ENCODE measurements around the gene GBE1. TPM values are rescaled to one million over a fixed set of nuclear protein-coding genes. Genes with fewer than 3 reads are reported as not detected.
"Not testable (repeated sequence)": the region's sequence is repeated elsewhere in the genome, so short reads cannot be mapped to it uniquely, and the experiment has no call there.

Gene GBE1
- total RNA-seq, 2 experiments from 2014 or later = 29.8 to 33.3 TPM

DNA sequence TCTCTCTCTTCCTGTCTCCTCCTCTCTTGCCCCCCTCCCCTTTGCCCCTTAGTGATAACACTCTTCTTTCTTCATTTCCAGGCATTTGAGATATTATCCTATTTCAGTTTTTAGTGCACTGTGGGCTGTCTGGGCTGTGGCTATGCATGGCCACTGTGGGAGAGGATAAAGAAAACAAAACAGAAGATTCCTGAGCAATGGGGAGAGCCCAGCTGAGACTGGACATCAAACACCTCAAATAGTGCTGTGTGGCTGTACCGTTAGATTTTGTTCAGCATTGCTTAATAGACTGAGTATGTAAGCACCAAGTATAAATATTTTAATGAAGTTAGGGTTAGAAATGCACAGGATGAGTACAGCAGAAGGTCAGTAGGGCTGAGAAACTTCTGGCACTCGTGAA is 7.9 kb upstream of the GBE1 start:
- CTCF ChIA-PET = no interaction called here
- no peaks in the 10 kb centered on the region for H3K9me3 Mint-ChIP-seq (ENCODE audit: insufficient read depth)

DNA sequence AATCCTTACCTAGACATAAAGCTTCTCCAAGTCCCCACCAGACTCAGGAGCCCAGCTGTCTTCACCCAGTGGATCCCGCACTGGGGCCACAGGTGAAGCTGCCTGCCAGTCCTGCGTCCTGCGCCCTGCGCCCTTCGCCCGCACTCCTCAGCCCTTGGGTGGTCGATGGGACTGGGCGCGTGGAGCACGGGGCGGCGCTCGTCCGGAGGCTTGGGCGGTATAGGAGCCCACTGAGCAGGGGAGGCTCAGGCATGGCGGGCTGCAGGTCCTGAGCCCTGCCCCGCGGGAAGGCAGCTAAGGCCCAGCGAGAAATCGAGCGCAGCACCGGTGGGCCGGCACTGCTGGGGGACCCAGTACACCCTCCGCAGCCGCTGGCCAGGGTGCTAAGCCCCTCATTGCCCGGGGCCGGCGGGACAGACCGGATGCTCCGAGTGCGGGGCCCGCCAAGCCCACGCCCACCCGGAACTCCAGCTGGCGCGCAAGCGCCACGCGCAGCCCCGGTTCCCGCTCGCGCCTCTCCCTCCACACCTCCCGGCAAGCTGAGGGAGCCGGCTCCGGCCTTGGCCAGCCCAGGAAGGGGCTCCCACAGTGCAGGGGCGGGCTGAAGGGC is 5.9 kb upstream of the GBE1 start:
- POLR2A ChIA-PET; ATAC-seq; H3K36me3 Mint-ChIP-seq (ENCODE audit: low read depth); H3K9me3 Mint-ChIP-seq (ENCODE audit: insufficient read depth); H3K4me1 Mint-ChIP-seq (ENCODE audit: low read depth); H3K27ac Mint-ChIP-seq; CTCF ChIA-PET; DNase-seq; H3K4me3 Mint-ChIP-seq: not testable (repeated sequence)
- H3K27me3 Mint-ChIP-seq (ENCODE audit: low read depth) = peaks cover 10% of the 10 kb centered on the region

More for the DNA sequence above, 7.9 kb upstream of the GBE1 start:
- H3K4me3 Mint-ChIP-seq = no peak overlapping the region
- ATAC-seq (no peak), DNase-seq (no peak)
- peaks cover 11% of the 10 kb centered on the region for H3K27me3 Mint-ChIP-seq (ENCODE audit: low read depth)
- H3K27ac Mint-ChIP-seq = no peak overlapping the region
- H3K36me3 Mint-ChIP-seq (ENCODE audit: low read depth) = no peaks in the 10 kb centered on the region
- H3K4me1 Mint-ChIP-seq (ENCODE audit: low read depth) = no peaks in the 10 kb centered on the region
- POLR2A ChIA-PET = no interaction called here

DNA sequence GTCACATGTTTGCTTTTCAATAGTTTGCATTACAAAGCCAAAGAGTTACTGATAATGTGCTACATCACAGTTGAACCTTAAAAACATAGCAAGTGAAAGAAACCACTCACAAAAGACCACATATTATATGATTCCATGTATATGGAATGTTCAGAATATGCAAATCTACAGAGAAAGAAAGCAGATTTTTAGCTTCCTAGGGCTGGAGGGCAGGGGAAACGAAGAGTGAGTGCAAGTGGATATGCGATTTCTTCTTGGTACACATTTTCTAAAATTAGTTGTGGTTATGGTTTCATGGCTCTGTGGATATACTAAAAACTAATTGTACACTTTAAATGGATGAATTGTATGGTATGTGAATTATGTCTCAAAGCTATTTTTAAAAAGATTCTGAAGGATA is 4.0 kb upstream of the GBE1 start:
- ChIA-PET CTCF (no interaction called here), POLR2A (no interaction called here)
- DNase-seq (no peak), ATAC-seq (no peak)
- H3K36me3 Mint-ChIP-seq (ENCODE audit: low read depth) = peaks cover 4% of the 10 kb centered on the region
- no peak overlapping the region for H3K4me3 Mint-ChIP-seq
- H3K27me3 Mint-ChIP-seq (ENCODE audit: low read depth) = peaks cover 3% of the 10 kb centered on the region
- H3K4me1 Mint-ChIP-seq (ENCODE audit: low read depth) = peaks cover 15% of the 10 kb centered on the region
- H3K9me3 Mint-ChIP-seq (ENCODE audit: insufficient read depth) = no peaks in the 10 kb centered on the region
- no peak overlapping the region for H3K27ac Mint-ChIP-seq

DNA sequence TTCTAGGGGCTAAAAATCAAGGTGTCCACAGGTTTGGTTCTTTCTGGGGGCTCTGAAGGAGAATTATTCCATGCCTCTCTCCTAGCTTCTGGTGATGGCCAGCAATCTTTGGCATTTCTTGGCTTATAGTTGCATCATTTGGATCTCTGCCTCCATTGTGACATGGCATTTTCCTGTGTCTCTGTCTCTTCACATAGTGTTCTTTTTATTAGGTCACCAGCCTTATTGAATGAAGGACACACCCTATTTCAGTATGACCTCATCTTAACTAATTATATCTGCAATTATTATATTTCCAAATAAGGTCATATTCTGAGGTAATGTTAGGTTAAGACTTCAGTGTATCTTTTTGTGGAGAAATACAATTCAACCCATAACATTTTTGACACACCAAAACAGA is 3.2 kb upstream of the GBE1 start:
- POLR2A ChIA-PET = no interaction called here
- CTCF ChIA-PET = no interaction called here

DNA sequence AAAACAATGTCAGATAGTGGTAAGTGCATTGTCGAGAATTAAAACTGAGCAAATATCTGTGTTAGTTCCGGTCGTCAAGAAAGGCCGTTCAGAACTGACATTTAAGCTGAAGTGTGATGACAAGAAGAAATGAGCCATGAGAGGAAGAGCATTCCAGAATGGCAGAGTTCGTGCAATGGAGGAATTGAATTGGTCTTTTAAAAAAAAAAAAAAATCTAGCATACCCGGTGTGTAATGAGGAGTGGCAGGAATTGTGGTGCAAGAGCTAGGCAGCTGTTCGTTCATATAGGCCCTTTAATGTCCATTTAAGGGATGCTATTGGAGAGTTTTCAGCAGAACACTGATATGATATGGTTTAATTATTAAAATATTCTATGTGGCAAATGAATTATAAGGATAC is 2.6 kb upstream of the GBE1 start:
- Mint-ChIP-seq H3K9me3 (ENCODE audit: insufficient read depth) (peaks cover 1% of the 10 kb centered on the region), H3K27ac (no peak overlapping the region), H3K36me3 (ENCODE audit: low read depth) (peaks cover 15% of the 10 kb centered on the region), H3K4me1 (ENCODE audit: low read depth) (peaks cover 28% of the 10 kb centered on the region), H3K27me3 (ENCODE audit: low read depth) (no peaks in the 10 kb centered on the region), H3K4me3 (no peak overlapping the region)
- ATAC-seq (no peak), DNase-seq (no peak)
- CTCF ChIA-PET = interaction anchor here (1.2 kb wide), 1 partner anchor 12 kb away, joined by 3 read pairs; no protein-coding TSS in a partner anchor
- POLR2A ChIA-PET = no interaction called here

More for the DNA sequence above, 3.2 kb upstream of the GBE1 start:
- Mint-ChIP-seq H3K27ac (no peak overlapping the region), H3K27me3 (ENCODE audit: low read depth) (peaks cover 3% of the 10 kb centered on the region), H3K9me3 (ENCODE audit: insufficient read depth) (no peaks in the 10 kb centered on the region), H3K4me3 (no peak overlapping the region), H3K36me3 (ENCODE audit: low read depth) (peaks cover 9% of the 10 kb centered on the region), H3K4me1 (ENCODE audit: low read depth) (peaks cover 21% of the 10 kb centered on the region)
- DNase-seq (no peak), ATAC-seq (no peak)

DNA sequence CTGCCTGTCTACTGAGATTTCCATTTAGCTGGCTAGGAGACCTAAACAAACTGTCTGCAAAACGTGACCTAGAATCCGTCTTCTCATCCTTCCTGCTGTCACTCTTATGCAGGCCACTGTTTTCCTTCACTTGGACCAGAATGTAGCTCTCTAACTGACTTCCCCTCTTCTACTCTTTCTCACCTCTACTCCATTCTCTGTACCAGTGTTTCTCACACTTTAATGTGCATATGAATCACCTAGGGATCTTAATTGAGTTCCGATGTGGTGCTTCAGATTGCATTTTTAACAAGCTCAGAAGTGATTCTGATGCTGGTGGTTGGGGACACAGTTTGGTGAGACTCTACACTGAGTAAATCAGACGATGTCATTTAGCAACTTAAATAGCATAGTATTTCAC is 1.6 kb upstream of the GBE1 start:
- peak overlapping the region; percentile 1 for H3K4me3 Mint-ChIP-seq
- peaks cover 9% of the 10 kb centered on the region for H3K9me3 Mint-ChIP-seq (ENCODE audit: insufficient read depth)
- H3K27me3 Mint-ChIP-seq (ENCODE audit: low read depth) = no peaks in the 10 kb centered on the region
- POLR2A ChIA-PET = no interaction called here
- peaks cover 31% of the 10 kb centered on the region for H3K4me1 Mint-ChIP-seq (ENCODE audit: low read depth)
- ATAC-seq (no peak), DNase-seq (no peak)
- peaks cover 24% of the 10 kb centered on the region for H3K36me3 Mint-ChIP-seq (ENCODE audit: low read depth)
- CTCF ChIA-PET = interaction anchor here (1.2 kb wide), 1 partner anchor 11 kb away, joined by 3 read pairs; no protein-coding TSS in a partner anchor
- H3K27ac Mint-ChIP-seq = peak overlapping the region; percentile 3

DNA sequence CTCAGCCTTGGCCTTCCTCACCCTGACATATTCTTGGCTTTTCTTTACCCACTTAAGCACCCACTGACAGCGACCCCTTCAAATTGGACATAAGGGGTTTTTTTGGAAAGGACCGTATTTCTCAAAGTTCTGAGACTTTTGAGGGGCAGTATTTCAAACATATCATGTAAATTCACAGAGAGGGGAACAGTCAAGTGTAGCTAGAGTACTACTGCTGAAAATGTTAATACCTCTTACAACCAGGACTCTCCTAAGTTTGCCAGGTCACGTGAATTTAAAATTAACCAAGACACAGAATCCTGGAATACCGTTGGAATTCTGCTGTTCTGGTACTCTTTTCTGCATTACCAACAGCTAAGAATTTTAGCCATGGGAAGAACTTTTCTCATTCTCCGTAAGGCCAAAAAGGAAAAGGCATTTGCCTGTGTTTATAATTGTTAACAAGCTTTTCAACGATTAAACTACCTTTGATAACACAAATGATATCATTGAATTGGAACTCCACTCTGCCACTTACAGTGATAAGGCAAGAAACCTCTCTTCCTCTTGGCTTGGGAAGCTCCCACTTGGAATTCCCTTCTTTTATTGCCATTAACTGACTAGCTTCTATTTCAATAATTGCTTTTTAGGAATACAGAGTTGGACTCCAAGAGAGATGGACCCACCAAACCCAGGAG is 597 bp upstream of the GBE1 start:
- H3K36me3 Mint-ChIP-seq (ENCODE audit: low read depth) = peaks cover 33% of the 10 kb centered on the region
- CTCF ChIA-PET = interaction anchor here (1.2 to 1.5 kb wide), 3 partner anchors 9 to 271 kb away, joined by 4 to 5 read pairs (median 4); no protein-coding TSS in a partner anchor
- no peak for DNase-seq
- no peak for ATAC-seq
- POLR2A ChIA-PET = interaction anchor here (1.0 kb wide), 1 partner anchor 10 kb away, joined by 4 read pairs; no protein-coding TSS in a partner anchor
- H3K27ac Mint-ChIP-seq = peak overlapping the region; percentile 98
- H3K27me3 Mint-ChIP-seq (ENCODE audit: low read depth) = no peaks in the 10 kb centered on the region
- H3K4me3 Mint-ChIP-seq = peak overlapping the region; percentile 82
- peaks cover 9% of the 10 kb centered on the region for H3K9me3 Mint-ChIP-seq (ENCODE audit: insufficient read depth)
- peaks cover 35% of the 10 kb centered on the region for H3K4me1 Mint-ChIP-seq (ENCODE audit: low read depth)

DNA sequence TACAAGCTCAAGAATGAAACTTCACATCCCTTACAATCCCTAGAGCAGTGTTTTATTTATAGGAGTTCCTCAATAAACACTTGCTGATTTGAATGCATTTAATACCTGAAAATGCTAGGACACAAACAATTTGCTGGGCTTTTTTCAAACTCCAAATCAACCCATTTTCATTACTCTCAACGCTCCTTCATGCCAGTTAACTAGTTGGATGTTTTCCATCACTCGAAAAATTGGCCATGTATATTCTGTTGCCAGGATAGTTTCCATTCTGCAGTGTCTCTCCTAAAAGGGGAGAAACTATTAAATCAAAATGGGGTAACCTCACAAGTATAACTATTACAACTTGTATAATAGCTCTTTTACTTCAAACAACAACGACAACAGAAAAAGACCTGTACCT is 1.2 kb downstream of the GBE1 start:
- peaks cover 12% of the 10 kb centered on the region for H3K9me3 Mint-ChIP-seq (ENCODE audit: insufficient read depth)
- no peaks in the 10 kb centered on the region for H3K27me3 Mint-ChIP-seq (ENCODE audit: low read depth)
- ATAC-seq (no peak), DNase-seq (no peak)
- peaks cover 46% of the 10 kb centered on the region for H3K36me3 Mint-ChIP-seq (ENCODE audit: low read depth)
- H3K4me3 Mint-ChIP-seq = peak overlapping the region; percentile 82
- H3K27ac Mint-ChIP-seq = peak overlapping the region; percentile 98
- ChIA-PET CTCF (no interaction called here), POLR2A (no interaction called here)
- peaks cover 39% of the 10 kb centered on the region for H3K4me1 Mint-ChIP-seq (ENCODE audit: low read depth)

DNA sequence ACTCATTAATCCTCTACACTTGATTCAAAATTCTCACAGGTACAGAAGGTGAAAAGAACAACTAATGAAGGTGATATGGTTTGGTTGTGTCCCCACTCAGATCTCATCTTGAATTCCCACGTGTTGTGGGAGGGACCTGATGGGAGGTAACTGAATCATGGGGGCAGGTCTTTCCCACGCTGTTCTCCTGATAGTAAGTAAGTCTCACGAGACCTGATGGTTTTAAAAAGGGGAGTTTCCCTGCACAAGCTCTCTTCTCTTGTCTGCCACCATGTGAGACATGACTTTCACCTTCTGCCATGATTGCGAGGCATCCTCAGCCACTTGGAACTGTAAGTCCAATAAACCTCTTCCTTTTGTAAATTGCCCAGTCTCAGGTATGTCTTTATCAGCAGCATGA is 2.7 kb downstream of the GBE1 start:
- Mint-ChIP-seq H3K9me3 (ENCODE audit: insufficient read depth) (peaks cover 21% of the 10 kb centered on the region), H3K36me3 (ENCODE audit: low read depth) (peaks cover 61% of the 10 kb centered on the region), H3K4me1 (ENCODE audit: low read depth) (peaks cover 45% of the 10 kb centered on the region)
- DNase-seq; CTCF ChIA-PET; ATAC-seq; H3K27ac Mint-ChIP-seq; H3K4me3 Mint-ChIP-seq; H3K27me3 Mint-ChIP-seq (ENCODE audit: low read depth); POLR2A ChIA-PET: not testable (repeated sequence)

DNA sequence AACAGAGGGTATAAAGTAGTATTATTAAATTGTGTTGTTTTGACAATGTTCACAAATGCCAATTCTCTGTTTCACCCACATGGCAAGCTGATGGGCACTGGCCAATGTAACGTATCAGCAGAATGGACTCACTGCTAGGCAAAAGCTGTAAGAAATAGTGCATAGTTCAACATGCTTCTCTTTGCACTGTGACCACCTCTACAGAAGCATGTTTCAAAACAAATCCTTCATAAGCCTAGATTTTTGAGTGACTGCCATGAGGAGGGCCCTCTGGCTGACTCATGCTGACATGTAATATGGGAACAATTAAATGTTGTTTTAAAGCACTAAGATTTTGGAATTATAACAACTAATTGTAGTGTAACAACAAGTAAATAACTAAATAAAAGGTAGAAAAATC is 3.2 kb downstream of the GBE1 start:
- Mint-ChIP-seq H3K4me1 (ENCODE audit: low read depth) (peaks cover 50% of the 10 kb centered on the region), H3K27ac (no peak overlapping the region), H3K4me3 (no peak overlapping the region), H3K27me3 (ENCODE audit: low read depth) (no peaks in the 10 kb centered on the region), H3K36me3 (ENCODE audit: low read depth) (peaks cover 66% of the 10 kb centered on the region), H3K9me3 (ENCODE audit: insufficient read depth) (peaks cover 21% of the 10 kb centered on the region)
- DNase-seq (no peak), ATAC-seq (no peak)
- CTCF ChIA-PET = no interaction called here
- POLR2A ChIA-PET = no interaction called here

DNA sequence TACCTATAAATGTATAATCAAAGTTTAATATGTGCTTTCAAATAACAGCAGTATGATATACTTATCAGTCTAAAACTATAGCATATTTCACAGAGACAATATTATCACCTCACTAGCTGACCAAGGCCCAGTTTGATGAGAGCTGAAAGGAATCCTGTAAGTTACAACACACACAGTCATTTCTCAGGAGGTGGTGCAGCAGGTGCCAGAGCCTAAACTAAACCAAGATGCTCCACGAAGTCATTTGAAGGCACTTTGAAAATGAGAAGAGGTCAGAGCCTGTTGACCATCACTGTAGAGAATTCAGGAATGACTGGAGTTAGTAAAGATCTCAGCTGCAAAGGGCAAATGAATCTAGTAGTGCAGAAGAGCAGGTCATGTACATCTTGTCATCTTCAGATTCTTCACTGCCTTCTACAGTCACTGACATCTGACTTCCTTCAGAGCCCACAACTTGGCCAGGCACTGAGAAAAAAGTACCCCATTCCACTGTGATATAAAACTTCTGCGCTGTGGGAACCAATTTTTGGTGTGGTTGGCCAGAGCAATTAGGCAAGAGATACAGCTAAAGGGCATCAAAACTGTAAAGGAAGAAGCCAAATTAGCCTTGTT is 7.9 kb downstream of the GBE1 start:
- Mint-ChIP-seq H3K4me1 (ENCODE audit: low read depth) (peaks cover 20% of the 10 kb centered on the region), H3K27me3 (ENCODE audit: low read depth) (no peaks in the 10 kb centered on the region), H3K27ac (no peak overlapping the region), H3K4me3 (no peak overlapping the region), H3K9me3 (ENCODE audit: insufficient read depth) (peaks cover 15% of the 10 kb centered on the region), H3K36me3 (ENCODE audit: low read depth) (peaks cover 64% of the 10 kb centered on the region)
- ChIA-PET CTCF (interaction anchor here (1.2 kb wide), 1 partner anchor 8 kb away, joined by 5 read pairs; the partner anchor contains the start of gene GBE1), POLR2A (no interaction called here)
- no peak for DNase-seq
- no peak for ATAC-seq

DNA sequence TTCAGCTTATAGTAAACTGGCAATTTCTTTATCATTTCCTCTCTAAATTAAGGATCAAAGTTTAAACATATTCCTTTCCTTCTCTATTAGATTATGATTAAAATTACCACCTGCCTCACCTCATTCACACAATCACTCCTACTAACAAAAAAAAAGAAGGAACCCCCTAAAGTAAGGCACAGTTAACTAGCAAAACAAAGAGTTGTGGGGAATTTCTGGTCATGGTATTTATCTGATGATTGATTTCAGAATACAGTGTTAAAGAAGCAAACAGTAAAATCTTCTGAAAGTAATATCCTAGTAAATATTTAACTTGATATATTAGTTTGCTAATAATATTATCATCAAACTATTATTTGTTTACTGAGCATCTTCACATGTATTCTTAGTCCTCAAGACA is 8.8 kb downstream of the GBE1 start:
- H3K4me1 Mint-ChIP-seq (ENCODE audit: low read depth) = peaks cover 16% of the 10 kb centered on the region
- POLR2A ChIA-PET = interaction anchor here (1.4 kb wide), 1 partner anchor 9 kb away, joined by 4 read pairs; the partner anchor contains the start of gene GBE1
- no peak overlapping the region for H3K4me3 Mint-ChIP-seq
- no peak for DNase-seq
- peaks cover 12% of the 10 kb centered on the region for H3K9me3 Mint-ChIP-seq (ENCODE audit: insufficient read depth)
- CTCF ChIA-PET = interaction anchor here (1.0 to 1.2 kb wide), 2 partner anchors 9 to 11 kb away, joined by 3 to 5 read pairs; partner anchors contain the start of gene GBE1
- peaks cover 56% of the 10 kb centered on the region for H3K36me3 Mint-ChIP-seq (ENCODE audit: low read depth)
- H3K27ac Mint-ChIP-seq = no peak overlapping the region
- H3K27me3 Mint-ChIP-seq (ENCODE audit: low read depth) = no peaks in the 10 kb centered on the region
- ATAC-seq = no peak
